ENCODE data around the gene MPV17L2. TPM values are rescaled to one million over a fixed set of nuclear protein-coding genes. Genes with fewer than 3 reads are reported as not detected.

MPV17L2 gene
- total and polyA plus RNA-seq, 2 of the 4 experiments (the other 2 are of a cell fraction) = 7.2 to 19.5 TPM

DNA sequence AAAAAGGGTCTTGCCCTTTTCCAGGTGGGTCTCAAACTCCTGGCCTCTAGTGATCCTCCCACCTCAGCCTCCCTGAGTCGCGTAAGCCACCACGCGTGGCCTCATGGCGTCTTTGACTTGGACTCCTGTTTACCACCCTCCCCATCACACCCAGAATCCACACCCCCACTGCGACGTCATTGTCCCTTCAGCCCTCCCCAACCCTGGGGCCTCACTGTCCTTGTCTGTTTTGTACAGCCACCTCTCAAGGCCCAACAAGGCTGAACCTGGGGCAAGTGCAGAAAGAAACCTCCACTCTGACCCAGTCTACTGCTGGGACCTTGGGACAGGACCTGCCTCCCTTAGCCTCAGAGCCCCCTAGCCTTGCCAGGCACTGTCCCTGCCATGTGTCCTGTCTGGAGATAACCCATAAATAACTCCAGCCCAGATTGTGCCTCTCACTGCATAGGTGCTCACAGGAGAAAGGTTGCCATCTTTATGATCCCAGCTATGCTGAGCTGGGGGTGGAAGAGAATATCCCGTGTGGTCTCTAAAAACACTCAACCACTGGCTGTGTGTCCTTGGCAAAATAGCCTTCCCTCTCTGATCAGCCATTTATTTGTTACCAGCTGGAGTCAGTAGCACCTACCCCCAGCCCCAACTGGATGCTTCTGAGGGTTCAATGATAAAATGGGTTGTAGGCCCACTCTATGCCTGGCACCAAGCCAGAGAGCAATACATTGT is 21.3 kb upstream of the MPV17L2 start:
- H3K23ac ChIP-seq (ENCODE audit: low read depth, low read length) = no peak overlapping the region

More for the DNA sequence above, 21.3 kb upstream of the MPV17L2 start:
- POLR2A ChIA-PET (ENCODE audit: unreplicated experiment) = no interaction called here
- dilution Hi-C loops (cut with HindIII; ENCODE audit: low sequenced_read_pairs, unreplicated experiment) (no loop called here), intact Hi-C loops (cut with micrococcal nuclease) (loop anchor here (5.0 kb wide), 2 partner anchors 81 to 164 kb away; partner anchors contain the start of gene ARRDC2), in situ Hi-C loops (cut with MboI; ENCODE audit: low sequenced_read_pairs) (no loop called here)
- Histone ChIP-seq H4K20me1 (ENCODE audit: insufficient read depth, low read length) (no peaks in the 10 kb centered on the region), H2BK5ac (ENCODE audit: low read depth, low read length, poor library complexity, severe bottlenecking) (no peak overlapping the region), H3K79me1 (ENCODE audit: low read depth in 1 of 2, low read length in 2 of 2) (no peaks in the 10 kb centered on the region), H2BK20ac (ENCODE audit: low read depth, low read length) (no peak overlapping the region), H4K91ac (ENCODE audit: insufficient read depth, low read depth, low read length) (no peak overlapping the region), H3K27ac (ENCODE audit: insufficient read depth, low read length) (no peak overlapping the region), H3K9ac (ENCODE audit: low read depth, low read length) (no peak overlapping the region), H3K4ac (ENCODE audit: low read depth, low read length) (no peak overlapping the region), H2BK120ac (ENCODE audit: low read depth, low read length) (no peak overlapping the region), H2AK5ac (ENCODE audit: low read depth, low read length) (no peak overlapping the region), H3K18ac (ENCODE audit: low read depth, low read length) (no peak overlapping the region), H3K56ac (ENCODE audit: extremely low read depth, insufficient read depth, low read length) (no peak overlapping the region), H4K8ac (ENCODE audit: low read depth in 2 of 2, low read length in 2 of 2) (no peak overlapping the region), H2AFZ (replicated peaks; ENCODE audit: low read length, poor library complexity) (no peak overlapping the region), H3K9me1 (ENCODE audit: insufficient read depth, low read length) (0 out of 2 replicates have a peak, but pooled peaks cover 2% of the 10 kb centered on the region), H2BK15ac (ENCODE audit: low read depth, low read length) (no peak overlapping the region), H3K27me3 (ENCODE audit: control insufficient read depth, insufficient read depth, low read length) (peaks cover 4% of the 10 kb centered on the region; the same call in 1 of the 2 replicates), H2AK9ac (replicated peaks; ENCODE audit: low read depth, low read length, poor library complexity) (no peak overlapping the region), H4K5ac (ENCODE audit: low read depth, low read length) (no peak overlapping the region), H3K4me2 (ENCODE audit: low read depth, low read length) (no peak overlapping the region), H3K14ac (replicated peaks; ENCODE audit: low read depth, low read length) (no peak overlapping the region), H3K4me3 (ENCODE audit: insufficient read depth, low read depth, low read length) (no peak overlapping the region), H3K9me3 (ENCODE audit: control insufficient read depth, insufficient read depth, low read length) (no peaks in the 10 kb centered on the region), H3K36me3 (ENCODE audit: control insufficient read depth, insufficient read depth, low read length) (peaks cover 18% of the 10 kb centered on the region), H3K4me1 (ENCODE audit: control insufficient read depth, insufficient read depth, low read length) (peaks cover 3% of the 10 kb centered on the region; the same call in 1 of the 2 replicates)
- no peak for ATAC-seq (ENCODE audit: low read depth)
- no peak for TF ChIP-seq RCOR1 (IDR thresholded peaks at IDR 0.05; ENCODE audit: insufficient replicate concordance, low read length)
- no peak for TF ChIP-seq MAFK (IDR thresholded peaks at IDR 0.05; ENCODE audit: low read depth, low read length)
- no peak for TF ChIP-seq RAD21 (IDR thresholded peaks at IDR 0.05; ENCODE audit: low read length)
- TF ChIP-seq RFX5 (IDR thresholded peaks at IDR 0.05; ENCODE audit: low read depth, low read length) = no peak
- TF ChIP-seq NFE2L2 (IDR thresholded peaks at IDR 0.05; ENCODE audit: low read depth, low read length) = no peak
- TF ChIP-seq MAZ (IDR thresholded peaks at IDR 0.05; ENCODE audit: borderline replicate concordance, low read depth, low read length) = no peak
- no peak for TF ChIP-seq MXI1 (IDR thresholded peaks at IDR 0.05; ENCODE audit: borderline replicate concordance, low read depth, low read length)
- TF ChIP-seq SMC3 (IDR thresholded peaks at IDR 0.05; ENCODE audit: low read depth, low read length) = no peak
- TF ChIP-seq FOS (IDR thresholded peaks at IDR 0.05; ENCODE audit: low read depth, low read length) = no peak
- no peak for TF ChIP-seq CEBPB (IDR thresholded peaks at IDR 0.05; ENCODE audit: low read depth, low read length)
- TF ChIP-seq BHLHE40 (IDR thresholded peaks at IDR 0.05; ENCODE audit: low read depth, low read length) = no peak
- TF ChIP-seq, protein P1, sequence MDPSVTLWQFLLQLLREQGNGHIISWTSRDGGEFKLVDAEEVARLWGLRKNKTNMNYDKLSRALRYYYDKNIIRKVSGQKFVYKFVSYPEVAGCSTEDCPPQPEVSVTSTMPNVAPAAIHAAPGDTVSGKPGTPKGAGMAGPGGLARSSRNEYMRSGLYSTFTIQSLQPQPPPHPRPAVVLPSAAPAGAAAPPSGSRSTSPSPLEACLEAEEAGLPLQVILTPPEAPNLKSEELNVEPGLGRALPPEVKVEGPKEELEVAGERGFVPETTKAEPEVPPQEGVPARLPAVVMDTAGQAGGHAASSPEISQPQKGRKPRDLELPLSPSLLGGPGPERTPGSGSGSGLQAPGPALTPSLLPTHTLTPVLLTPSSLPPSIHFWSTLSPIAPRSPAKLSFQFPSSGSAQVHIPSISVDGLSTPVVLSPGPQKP (IDR thresholded peaks at IDR 0.05; ENCODE audit: borderline replicate concordance, low read depth, low read length) = no peak
- TF ChIP-seq, protein P2, sequence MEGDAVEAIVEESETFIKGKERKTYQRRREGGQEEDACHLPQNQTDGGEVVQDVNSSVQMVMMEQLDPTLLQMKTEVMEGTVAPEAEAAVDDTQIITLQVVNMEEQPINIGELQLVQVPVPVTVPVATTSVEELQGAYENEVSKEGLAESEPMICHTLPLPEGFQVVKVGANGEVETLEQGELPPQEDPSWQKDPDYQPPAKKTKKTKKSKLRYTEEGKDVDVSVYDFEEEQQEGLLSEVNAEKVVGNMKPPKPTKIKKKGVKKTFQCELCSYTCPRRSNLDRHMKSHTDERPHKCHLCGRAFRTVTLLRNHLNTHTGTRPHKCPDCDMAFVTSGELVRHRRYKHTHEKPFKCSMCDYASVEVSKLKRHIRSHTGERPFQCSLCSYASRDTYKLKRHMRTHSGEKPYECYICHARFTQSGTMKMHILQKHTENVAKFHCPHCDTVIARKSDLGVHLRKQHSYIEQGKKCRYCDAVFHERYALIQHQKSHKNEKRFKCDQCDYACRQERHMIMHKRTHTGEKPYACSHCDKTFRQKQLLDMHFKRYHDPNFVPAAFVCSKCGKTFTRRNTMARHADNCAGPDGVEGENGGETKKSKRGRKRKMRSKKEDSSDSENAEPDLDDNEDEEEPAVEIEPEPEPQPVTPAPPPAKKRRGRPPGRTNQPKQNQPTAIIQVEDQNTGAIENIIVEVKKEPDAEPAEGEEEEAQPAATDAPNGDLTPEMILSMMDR (conservative IDR thresholded peaks at IDR 0.05; ENCODE audit: low read depth, low read length) = no peak
- no peak for TF ChIP-seq POLR2A (IDR thresholded peaks at IDR 0.05; ENCODE audit: low read depth, low read length)
- TF ChIP-seq, protein P3, sequence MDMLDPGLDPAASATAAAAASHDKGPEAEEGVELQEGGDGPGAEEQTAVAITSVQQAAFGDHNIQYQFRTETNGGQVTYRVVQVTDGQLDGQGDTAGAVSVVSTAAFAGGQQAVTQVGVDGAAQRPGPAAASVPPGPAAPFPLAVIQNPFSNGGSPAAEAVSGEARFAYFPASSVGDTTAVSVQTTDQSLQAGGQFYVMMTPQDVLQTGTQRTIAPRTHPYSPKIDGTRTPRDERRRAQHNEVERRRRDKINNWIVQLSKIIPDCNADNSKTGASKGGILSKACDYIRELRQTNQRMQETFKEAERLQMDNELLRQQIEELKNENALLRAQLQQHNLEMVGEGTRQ (IDR thresholded peaks at IDR 0.05; ENCODE audit: low read depth, low read length) = no peak
- BruUV-seq (replicated peaks) = no TSS peak
- 98% methylated on average over 7 of the region's 8 CpGs; no CpG with 5 or more reads in 1 of the 2 experiments for WGBS, 2 experiments (ENCODE audit: extremely low coverage in 2 of 2, insufficient read length in 1 of 2)
- CTCF ChIA-PET = no interaction called here
- no peak for DNase-seq

Measured in IMR-90 (cell line).